Lower leg skin (tissue), 3 donors: ENCODE results near the gene TRIM29.

ENCODE experiments used
- CTCF ChIP-seq, 3 donors: fragments of 450-650 bp; IDR thresholded peaks; one replicate each; pipeline ENCODE4 v1.5.1; 2016; ENCODE audit warnings: antibody characterized with exemption in 3 of 3, mild to moderate bottlenecking in 3 of 3, moderate library complexity in 2 of 3
- POLR2A ChIP-seq, 2 donors: fragments of 450-650 bp; IDR thresholded peaks; one replicate each; pipeline ENCODE4 v1.6.1; 2016 to 2017; ENCODE audit warnings: antibody characterized with exemption in 2 of 2, mild to moderate bottlenecking in 1 of 2, moderate library complexity in 1 of 2

- TF ChIP-seq POLR2A (IDR thresholded peaks at IDR 0.05) (no peak), CTCF (IDR thresholded peaks at IDR 0.05) (no peak)
These were observed 9.4 kb downstream of the TRIM29 start for GRCh38 chr11:120128392-120129119.
